Ovary (tissue), 9 donors: Measurements from ENCODE around the gene PSMB9. TPM values are rescaled to one million over a fixed set of nuclear protein-coding genes. Genes with fewer than 3 reads are reported as not detected.

Experiments
- DNase-seq, 5 donors: peaks; one replicate each; pipeline ENCODE4 v3.0.0-alpha.2; 2019 to 2020
- H3K27ac ChIP-seq, 2 donors: fragments of 200-600 bp; one replicate each; pipeline versions ENCODE4 v1.5.1 to v1.8.0; 2019 to 2022
- H3K27me3 ChIP-seq: fragments of 200-600 bp; one replicate; pipeline ENCODE4 v1.8.0; 2022
- H3K36me3 ChIP-seq: fragments of 200-600 bp; sonication (generic); one replicate; pipeline ENCODE4 v1.5.1; 2019
- H3K4me1 ChIP-seq: one replicate; pipeline ENCODE4 v1.8.1; 2013; ENCODE audit warnings: mild to moderate bottlenecking, moderate library complexity; ENCODE audit not compliant: insufficient read depth
- H3K4me3 ChIP-seq: fragments of 200-600 bp; sonication (generic); one replicate; pipeline ENCODE4 v1.5.1; 2017
- H3K9me3 ChIP-seq, 2 donors: fragments of 200-600 bp in 1 of 2; sonication (generic) in 1 of 2; one replicate each; pipeline versions ENCODE4 v1.5.1 to v1.8.1; 2013 to 2019; ENCODE audit warnings: mild to moderate bottlenecking in 1 of 2, moderate library complexity in 1 of 2
- EP300 ChIP-seq: sonication (generic); formaldehyde crosslinking; IDR thresholded peaks from one replicate; pipeline ENCODE4 v1.6.1; 2017; ENCODE audit warnings: antibody characterized with exemption
- POLR2A ChIP-seq: fragments of 450-650 bp; IDR thresholded peaks from one replicate; pipeline ENCODE4 v1.6.1; 2017; ENCODE audit warnings: antibody characterized with exemption, mild to moderate bottlenecking, moderate library complexity
- WGBS, 3 donors: extraction: QIAGEN DNeasy Blood & Tissue Kit in 1 of 3; methylation state at CpG; one replicate each; pipeline versions ENCODE4 v1.1.5 to v1.1.7; 2013 to 2017; 5-methylcytosine and 5-hydroxymethylcytosine counted together
- intact Hi-C, 4 donors: fragments of 100-400 bp; cut with DNase I; formaldehyde crosslinking; loops; one replicate each; pipeline versions ENCODE4 v1.11.0 to v1.15.1; 2022 to 2023
- polyA plus RNA-seq, 2 donors: library from polyadenylated mRNA; stranded (reverse); fragments of 200-250 nt in 1 of 2; fragments of 350-450 nt in 1 of 2; fragmentation: Illumina TruSeq in 1 of 2; extraction: RNeasy Lipid Tissue Mini Kit (QIAGEN cat#74804) in 1 of 2; gene quantifications; one replicate each; pipeline ENCODE4 v1.2.3, GENCODE V29; 2013 to 2014
- total RNA-seq, 7 donors: library from RNA; depleted of rRNA in 2 of 7; stranded (reverse); fragments of >200 nt in 2 of 7; fragmentation: NEBNext Ultra II Directional in 3 of 7; extraction: Animal tissue kit (Norgen Biotek cat#: 25700) in 3 of 7; gene quantifications; one replicate each; pipeline versions ENCODE4 v1.1.0 to v1.2.4, GENCODE V29; 2016 to 2023
- TF ChIP-seq, protein P1 (sequence below), 3 donors: fragments of 450-650 bp in 2 of 3; fragments of 200-600 bp in 1 of 3; IDR thresholded peaks; one replicate each; pipeline versions ENCODE4 v1.5.1 to v1.8.0; 2016 to 2022; ENCODE audit warnings: antibody characterized with exemption in 3 of 3, mild to moderate bottlenecking in 1 of 3
- donor health status: DM: no; HTN: no; CAD: no; lungs with moderate emphysema.
- donor health status: DM: no; HTN: no; CAD: no.
- donor health status: Bipolar disorder and iron deficiency.
- donor health status: DM: yes; HTN: yes; CAD: no.
- donor health status: DM: no; HTN: no; CAD: no.
- donor health status: DM: yes; HTN: yes; CAD: no.

Gene PSMB9
- total and polyA plus RNA-seq, 9 donors: 9.5 to 30.7 (median 20.4) TPM

DNA sequence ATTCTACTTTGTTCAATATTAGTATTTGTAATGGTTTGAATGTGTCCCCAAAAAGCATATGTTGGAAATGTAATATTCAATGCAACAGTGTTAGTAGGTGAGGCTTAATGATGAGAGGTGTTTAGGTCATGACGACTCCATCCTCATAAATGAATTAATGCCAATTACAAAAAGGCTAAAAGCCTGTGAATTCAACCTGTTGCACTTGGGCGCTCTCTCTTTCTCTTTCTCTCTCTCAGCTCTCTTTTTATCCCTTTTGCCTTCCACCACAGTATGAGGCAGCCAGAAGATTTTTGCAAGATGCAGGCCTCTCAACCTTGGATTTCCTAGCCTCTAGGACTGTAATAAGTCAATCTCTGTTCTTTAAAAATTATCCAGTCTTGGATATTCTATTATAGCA lies 34.6 kb downstream of the PSMB9 start:
- Histone ChIP-seq H3K4me1 (peaks cover 9% of the 10 kb centered on the region), H3K27me3 (no peaks in the 10 kb centered on the region), H3K4me3 (no peak overlapping the region), H3K9me3 (no peaks in the 10 kb centered on the region), H3K36me3 (no peaks in the 10 kb centered on the region), H3K27ac (no peak overlapping the region)
- 69 to 91% (median 81%) methylated on average over 2 of the region's 2 CpGs for WGBS, 3 donors
- TF ChIP-seq, protein P1, sequence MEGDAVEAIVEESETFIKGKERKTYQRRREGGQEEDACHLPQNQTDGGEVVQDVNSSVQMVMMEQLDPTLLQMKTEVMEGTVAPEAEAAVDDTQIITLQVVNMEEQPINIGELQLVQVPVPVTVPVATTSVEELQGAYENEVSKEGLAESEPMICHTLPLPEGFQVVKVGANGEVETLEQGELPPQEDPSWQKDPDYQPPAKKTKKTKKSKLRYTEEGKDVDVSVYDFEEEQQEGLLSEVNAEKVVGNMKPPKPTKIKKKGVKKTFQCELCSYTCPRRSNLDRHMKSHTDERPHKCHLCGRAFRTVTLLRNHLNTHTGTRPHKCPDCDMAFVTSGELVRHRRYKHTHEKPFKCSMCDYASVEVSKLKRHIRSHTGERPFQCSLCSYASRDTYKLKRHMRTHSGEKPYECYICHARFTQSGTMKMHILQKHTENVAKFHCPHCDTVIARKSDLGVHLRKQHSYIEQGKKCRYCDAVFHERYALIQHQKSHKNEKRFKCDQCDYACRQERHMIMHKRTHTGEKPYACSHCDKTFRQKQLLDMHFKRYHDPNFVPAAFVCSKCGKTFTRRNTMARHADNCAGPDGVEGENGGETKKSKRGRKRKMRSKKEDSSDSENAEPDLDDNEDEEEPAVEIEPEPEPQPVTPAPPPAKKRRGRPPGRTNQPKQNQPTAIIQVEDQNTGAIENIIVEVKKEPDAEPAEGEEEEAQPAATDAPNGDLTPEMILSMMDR (IDR thresholded peaks at IDR 0.05): no peak
- TF ChIP-seq EP300 (no peak), POLR2A (no peak)
- DNase-seq: no peak
- intact Hi-C loops: loop anchor here (5.0 to 10.0 kb wide), 3 partner anchors 44 to 94 kb away; no protein-coding TSS in a partner anchor

DNA sequence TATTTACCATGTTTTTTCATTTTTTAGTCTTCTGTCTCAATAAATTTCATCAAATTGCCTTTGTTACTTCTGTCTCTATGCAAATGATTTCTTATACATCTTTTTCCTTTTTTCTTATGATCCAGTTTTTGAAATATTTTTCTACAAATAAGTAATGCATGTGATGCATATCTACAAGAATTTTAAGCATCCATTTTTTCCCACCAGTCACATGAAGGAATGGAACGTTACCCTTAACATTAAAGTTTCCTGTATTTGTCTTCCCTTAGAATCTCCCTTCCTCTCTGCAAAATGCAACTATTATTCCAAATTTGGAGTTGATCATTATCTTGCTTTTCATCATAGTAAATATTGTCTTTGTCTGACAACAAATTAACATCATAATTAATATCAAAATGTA lies 35.5 kb downstream of the PSMB9 start:
- DNase-seq: no peak
- Histone ChIP-seq H3K4me3 (no peak overlapping the region), H3K27me3 (no peaks in the 10 kb centered on the region), H3K4me1 (peaks cover 9% of the 10 kb centered on the region), H3K9me3 (no peaks in the 10 kb centered on the region), H3K36me3 (no peaks in the 10 kb centered on the region), H3K27ac (no peak overlapping the region)
- 31 to 80% (median 52%) methylated on average over 1 of the region's 1 CpG for WGBS, 3 donors
- intact Hi-C loops: loop anchor here (5.0 to 10.0 kb wide), 3 partner anchors 43 to 93 kb away; no protein-coding TSS in a partner anchor
- no peak for TF ChIP-seq EP300
- TF ChIP-seq, protein P1 (IDR thresholded peaks at IDR 0.05): no peak
- no peak for TF ChIP-seq POLR2A

DNA sequence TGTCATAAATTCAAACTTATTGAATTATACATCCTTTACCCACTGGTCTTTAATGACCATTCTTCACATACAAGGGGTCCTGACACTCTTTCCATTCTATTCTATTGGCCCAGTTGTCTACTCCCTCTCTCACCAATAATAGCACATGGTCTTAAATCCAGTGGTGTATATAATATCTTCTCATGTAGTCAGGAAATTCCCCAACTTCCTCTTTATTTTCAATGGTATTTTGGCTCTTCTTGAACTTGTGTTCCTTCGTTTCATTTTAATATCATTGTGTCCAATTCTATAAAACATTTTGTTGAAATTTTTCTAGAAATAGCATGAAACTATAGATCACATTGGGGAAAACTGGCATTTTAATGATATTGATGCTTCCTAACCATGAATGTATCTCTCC lies 36.8 kb downstream of the PSMB9 start:
- no peak for DNase-seq
- H3K27me3 ChIP-seq: no peaks in the 10 kb centered on the region
- peaks cover 14% of the 10 kb centered on the region for H3K4me1 ChIP-seq
- intact Hi-C loops: loop anchor here in 1 of 4 donors (5.0 kb wide), 1 partner anchor 91 kb away; no protein-coding TSS in a partner anchor
- no peak overlapping the region for H3K27ac ChIP-seq
- H3K4me3 ChIP-seq: no peak overlapping the region
- H3K36me3 ChIP-seq: no peaks in the 10 kb centered on the region
- 53 to 69% (median 54%) methylated on average over 1 of the region's 1 CpG for WGBS, 3 donors
- no peak for TF ChIP-seq POLR2A
- TF ChIP-seq, protein P1 (IDR thresholded peaks at IDR 0.05): no peak
- no peaks in the 10 kb centered on the region for H3K9me3 ChIP-seq

DNA sequence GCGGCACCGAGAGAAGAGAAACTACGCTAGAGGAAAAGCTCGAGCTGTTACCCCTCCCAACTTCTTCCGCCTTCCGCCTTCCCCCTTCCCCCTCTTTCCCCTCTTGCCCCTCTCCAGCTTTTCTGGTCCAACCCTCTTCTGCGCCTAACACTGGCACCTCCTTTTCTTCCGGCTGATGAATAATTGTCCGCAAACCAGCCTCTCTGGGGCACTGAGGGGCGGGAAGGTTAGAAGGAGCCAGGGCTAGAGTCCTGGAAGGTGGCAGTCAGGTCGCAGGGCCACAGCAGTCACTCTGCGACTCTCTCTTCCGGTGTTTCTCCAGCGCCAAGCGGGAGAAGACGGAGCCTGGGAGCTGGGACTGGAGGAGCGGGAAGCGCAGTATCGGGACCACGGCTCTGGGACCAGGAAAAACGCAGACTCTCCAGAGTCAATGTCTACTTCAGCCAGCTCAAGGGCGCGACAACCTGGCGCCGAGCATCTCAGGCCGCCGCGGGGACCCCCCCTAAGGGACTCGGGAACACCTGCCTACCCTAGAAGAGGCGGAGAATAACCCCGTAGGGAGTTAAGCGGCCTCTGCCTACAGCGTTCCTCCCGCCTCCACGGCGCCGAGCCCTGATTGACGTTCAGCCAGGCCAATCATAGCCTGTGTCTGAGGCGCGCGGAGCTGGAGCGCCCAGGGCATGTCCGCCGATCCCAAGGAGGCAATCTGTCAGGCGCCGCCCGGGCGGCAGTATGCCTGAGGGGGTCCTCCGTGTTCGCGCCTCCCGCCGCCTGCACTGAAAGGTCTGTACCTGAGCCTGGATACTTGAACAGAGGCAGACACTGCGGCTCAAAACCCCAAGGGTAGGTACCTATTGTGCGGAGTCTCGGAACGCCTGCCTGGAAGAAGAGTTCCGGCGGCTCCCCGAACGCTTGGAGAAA lies 40.4 kb downstream of the PSMB9 start:
- 0 to 1% (median 0%) methylated on average over 45 to 61 of the region's 61 CpGs for WGBS, 3 donors

More for the DNA sequence above, 40.4 kb downstream of the PSMB9 start:
- Histone ChIP-seq H3K36me3 (no peaks in the 10 kb centered on the region), H3K27me3 (no peaks in the 10 kb centered on the region), H3K9me3 (no peaks in the 10 kb centered on the region), H3K4me1 (peaks cover 8% of the 10 kb centered on the region), H3K4me3 (peak overlapping the region; percentile 63), H3K27ac (peak overlapping the region; percentile 86 to 87)
- peak; percentile 74 for TF ChIP-seq POLR2A
- TF ChIP-seq, protein P1 (IDR thresholded peaks at IDR 0.05): no peak
- intact Hi-C loops: loop anchor here in 1 of 4 donors (5.0 kb wide), 1 partner anchor 88 kb away; no protein-coding TSS in a partner anchor
- peak; percentile 92 to 97 (median 95) for DNase-seq
